Midbrain (tissue), 1 donor: ENCODE data around the gene PHB1.
A peak's percentile ranks its signal among the peaks of the same experiment; 100 is the strongest.
"Not testable (repeated sequence)": the region's sequence is repeated elsewhere in the genome, so short reads cannot be mapped to it uniquely, and the experiment has no call there.

ENCODE experiments used
- DNase-seq: peaks from one replicate; lab custom pipeline; 2025; lab: John Stamatoyannopoulos, UW

PHB1 gene

DNA sequence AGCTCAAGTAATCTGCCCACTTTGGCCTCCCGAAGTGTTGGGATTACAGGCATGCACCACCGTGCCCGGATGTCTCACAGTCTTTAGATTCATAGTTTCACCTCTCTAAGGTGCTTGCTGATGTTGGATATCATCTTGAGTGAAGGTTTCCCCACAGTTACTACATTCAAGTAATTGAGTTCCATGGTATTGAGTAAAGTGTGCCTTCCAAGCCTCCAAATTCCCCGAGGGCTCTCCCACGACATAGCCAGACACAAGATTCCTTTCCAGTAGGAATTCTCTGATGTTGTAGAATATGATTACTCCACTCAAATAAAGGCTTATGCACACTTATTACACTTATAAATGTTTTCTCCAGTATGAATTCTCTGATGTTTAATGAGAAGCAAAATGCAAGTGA lies 36.4 kb downstream of the PHB1 start:
- DNase-seq = no peak

DNA sequence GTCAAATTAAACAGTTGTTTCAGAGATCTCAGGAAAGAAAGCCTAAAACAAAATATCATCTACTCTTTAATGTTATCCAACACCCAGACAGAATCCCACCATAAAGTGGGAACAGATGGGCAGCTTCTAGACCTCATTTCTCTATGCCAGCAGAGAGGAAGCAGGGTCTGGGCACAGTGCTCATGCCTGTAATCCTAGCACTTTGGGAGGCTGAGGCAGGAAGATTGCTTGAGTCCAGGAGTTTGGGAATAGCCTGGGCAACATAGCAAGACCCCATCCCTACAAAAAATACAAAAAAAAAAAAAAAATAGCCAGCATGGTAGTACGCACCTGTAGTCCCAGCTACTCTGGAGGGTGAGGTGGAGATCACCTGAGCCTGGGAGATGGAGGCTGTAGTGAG lies 39.1 kb downstream of the PHB1 start:
- DNase-seq = no peak

DNA sequence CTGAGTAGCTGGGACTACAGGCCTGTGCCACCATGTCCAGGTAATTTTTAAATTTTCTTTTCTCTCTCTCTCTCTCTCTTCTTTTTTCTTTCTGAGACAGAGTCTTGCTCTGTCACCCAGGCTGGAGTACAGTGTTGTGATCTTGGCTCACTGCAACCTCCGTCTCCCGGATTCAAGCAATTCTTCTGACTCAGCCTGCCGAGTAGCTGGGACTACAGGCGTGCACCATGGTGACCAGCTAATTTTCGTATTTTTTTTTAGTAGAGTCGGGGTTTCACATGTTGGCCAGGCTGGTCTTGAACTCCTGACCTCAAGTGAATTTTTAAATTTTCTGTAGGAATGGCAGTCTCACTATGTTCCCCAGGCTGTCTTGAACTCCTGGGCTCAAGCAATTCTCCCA lies 41.6 kb downstream of the PHB1 start:
- no peak for DNase-seq

DNA sequence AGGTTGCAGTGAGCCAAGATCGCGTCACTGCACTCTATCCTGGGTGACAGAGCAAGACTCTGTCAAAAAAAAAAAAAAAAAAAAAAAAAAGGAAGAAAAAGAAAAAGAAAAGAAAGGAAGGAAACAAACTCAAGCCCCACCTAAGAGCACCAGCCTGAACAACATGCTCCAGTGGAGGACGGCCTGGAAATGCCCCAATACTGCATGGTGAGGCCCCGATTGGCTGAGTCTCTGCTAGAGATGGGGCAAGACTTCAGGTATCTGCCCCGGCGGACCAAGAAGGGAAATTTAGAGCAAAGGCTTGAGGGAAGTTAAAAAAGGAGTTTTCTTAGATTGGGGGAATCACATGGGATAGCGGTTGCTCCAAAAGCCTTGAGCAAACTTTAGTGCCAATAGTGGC lies 42.3 kb downstream of the PHB1 start:
- DNase-seq = no peak

DNA sequence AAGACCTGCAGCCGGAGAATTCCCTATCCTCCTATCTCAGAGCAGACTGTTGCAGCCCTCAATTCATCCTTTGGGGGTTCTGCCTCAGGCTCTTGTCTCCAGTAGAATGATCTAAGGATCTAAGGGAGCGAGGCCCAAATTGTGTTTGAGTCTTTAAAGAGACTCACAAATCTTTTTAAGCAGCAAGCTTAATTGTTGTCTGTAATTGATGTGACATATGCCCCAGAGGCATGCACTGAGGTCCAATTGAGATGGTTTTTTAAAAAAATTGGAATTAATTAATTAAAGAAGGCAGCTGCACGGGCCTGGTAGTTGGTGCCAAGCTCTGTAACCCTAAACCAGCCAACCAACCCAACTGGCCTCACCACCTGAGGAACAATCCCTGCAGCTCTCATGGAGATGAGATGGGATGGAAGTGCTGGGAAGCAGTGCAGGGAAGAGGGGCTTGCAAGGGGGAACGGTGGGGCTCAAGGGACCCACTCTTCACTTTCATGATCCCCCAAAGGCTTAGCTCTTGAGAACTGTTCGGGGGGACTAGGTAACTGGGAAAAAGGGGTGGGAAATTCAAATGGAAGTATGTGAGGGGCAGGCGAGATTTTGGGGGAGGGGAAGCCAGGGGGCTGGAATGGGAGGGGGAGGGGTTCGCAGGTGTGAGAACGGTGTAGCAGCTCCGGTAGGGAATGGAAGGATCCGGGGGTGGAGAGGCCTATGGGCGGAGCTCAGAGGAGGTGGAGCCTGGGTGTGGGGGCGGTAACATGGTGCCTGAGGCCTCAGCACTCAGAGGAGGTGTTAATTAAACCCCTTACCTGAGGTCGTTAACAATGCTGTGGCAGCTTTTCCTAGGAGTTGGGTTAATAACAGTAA lies 43.5 kb downstream of the PHB1 start:
- DNase-seq = no peak

DNA sequence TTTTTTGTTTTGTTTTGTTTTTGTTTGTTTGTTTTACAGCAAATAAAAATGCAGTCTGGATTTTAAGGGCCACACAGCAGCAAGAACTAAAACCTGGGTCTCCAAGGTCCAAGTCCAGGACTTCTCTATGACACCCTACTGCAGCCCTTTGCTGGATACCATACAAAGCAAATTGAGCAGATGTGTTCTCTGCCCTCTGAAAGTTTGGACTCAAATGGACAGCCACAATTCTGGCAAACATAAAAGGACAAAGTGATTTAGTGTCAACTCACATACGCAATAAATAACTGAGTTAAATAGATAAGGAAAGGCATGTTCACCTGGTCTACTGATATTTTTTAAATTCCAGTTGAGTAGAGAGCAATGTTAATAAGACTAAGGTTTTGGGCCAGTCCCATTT lies 44.9 kb downstream of the PHB1 start:
- DNase-seq = no peak

DNA sequence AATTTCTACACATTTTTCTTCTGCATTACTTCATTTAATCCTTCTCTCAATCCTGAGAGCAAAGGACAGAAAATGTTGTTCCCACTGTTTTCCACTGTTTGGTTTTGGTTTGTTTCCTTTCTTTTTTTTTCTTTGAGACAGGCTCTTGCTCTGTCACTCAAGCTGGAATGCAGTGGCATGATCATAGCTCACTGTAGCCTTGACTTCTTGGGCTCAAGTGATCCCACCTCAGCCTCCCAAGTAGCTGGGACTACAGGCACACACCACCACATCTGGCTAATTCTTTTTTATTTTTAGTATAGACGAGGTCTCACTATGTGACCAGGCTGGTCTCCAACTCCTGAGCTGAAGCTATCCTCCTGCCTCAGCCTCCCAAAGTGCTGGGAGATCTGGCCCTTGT lies 45.6 kb downstream of the PHB1 start:
- DNase-seq = no peak

DNA sequence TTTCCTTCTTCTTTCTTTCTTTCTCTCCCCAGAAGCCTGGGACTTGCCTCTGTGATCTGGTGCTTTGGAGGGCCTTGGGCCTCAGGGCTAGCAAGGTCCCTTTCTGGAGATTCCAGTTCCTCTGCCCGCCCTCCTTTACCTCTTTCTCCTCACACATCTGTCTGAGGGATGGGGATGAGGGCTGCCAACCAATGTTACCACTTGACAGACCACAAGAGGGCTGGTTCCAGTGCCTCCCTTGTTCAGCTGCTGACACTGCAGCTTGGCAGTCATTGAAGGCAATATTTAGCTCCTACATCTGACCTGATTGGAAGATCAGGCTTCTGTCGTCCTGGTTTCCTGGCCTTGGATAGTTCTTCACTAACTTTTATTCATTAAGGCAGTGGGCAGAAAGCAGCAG lies 49.0 kb downstream of the PHB1 start:
- DNase-seq = peak; percentile 50

DNA sequence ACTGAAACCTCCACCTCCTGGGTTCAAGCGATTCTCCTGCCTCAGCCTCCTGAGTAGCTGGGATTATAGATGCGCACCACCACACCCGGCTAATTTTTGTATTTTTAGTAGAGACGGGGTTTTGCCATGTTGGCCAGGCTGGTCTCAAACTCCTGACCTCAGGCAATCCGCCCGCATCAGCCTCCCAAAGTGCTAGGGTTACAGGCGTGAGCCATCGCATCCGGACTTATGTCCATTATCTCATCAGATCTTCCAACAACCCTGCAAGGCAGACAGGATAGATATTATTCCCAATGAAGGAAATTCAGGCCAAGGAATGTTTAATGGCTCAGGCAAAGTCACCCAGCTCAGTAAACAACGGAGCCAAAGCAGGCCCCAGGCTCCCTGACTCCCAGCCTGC lies 49.6 kb downstream of the PHB1 start:
- not testable (repeated sequence) for DNase-seq

DNA sequence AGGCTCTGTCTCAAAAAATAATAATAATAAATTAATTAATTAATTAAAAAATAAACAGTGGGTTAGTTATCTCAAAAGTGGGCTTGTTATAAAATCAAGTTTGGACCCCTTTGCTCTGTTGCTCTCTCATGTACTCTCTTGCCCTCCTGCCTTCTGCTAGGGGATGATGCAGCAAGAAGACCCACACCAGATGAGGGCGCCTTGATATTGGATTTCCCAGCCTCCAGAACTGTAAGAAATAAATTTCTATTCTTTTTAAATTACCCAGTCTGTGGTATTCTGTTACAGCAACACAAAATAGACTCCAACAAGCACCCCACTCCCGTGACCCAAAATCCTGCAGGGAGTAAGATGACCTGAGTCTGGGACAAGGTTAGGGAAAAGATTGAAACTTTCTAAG lies 50.6 kb downstream of the PHB1 start:
- DNase-seq = no peak

DNA sequence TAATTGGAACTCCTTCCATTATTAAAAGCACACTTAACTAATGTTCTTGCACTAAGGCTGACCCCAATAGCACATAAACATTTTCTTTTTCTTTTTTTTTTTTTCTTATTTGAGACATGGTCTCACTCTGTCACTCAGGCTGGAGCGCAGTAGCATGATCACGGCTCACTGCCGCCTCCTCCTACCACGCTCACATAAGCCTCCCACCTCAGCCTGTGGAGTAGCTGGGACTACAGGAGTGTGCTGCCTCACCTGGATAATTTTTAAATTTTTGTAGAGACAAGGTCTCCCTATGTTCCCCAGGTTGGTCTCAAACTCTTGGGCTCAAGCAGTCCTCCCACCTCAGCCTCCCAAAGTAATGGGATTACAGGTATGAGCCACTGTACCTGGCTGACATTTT lies 51.4 kb downstream of the PHB1 start:
- no peak for DNase-seq

DNA sequence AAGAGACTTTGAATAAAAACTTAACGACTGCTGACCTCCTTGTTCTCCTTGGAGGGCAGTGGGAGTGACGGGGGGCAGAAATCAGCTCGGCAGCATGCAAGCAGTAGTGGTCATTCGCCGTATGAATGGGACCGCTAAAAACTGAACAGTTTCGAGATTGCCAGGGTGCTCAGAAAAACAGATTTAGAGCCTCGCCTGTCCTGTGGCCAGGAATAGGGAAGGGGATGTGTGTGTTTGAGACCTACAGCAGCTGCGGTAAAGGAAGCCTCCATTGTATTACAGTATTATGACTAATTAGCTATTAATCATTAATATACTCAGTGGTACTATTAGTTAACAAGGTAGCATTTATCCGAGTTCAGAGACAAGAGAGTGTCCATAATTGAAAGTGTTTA lies 52.0 kb downstream of the PHB1 start:
- DNase-seq = no peak

DNA sequence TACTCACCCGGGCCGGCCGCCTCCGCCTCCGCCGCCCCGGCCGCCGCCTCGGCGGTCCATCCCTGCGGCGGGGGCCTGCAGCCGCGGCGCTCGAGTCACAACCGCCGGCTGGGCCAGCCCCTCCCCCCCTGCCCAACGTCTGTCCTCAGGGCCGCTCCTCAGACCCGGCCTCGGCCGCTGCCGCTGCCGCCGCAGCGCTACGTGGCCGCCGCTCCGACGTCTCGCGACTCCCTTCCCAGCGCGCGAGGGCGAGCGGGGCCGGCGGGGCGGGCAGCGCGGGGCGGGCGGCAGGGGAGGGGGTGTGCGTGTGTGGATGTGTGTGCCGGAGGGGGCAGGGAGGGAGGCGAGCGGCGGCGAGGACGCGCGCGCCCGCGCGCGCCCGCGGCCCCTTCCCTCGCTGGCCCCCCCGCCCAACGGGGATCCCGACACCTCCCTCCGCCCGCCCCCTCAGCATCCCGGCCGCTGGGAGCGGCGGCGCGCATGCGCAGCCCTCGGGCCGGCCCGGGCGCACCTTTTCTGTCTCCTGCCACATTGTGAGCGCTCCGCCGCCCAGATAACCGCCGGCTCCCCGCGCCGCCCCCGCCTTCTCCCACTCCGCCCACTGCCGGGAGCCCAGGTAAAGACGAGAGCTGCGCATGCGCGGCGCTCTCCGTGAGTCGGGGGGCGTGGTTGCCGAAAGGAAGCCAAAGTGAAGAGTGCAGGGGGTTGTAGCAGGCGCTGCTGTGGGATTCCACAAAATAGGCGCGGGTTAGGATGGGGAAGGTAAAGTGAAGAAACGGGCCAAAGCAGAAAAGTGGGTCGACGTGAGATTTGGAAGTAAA lies 52.6 kb downstream of the PHB1 start, which contains the start of gene ZNF652:
Gene ZNF652, minus strand, starts transcription at position 349 of the 821 bp plus-strand sequence. CDS start 44,525 bp downstream, outside the sequence.
- DNase-seq = peak; percentile 83

DNA sequence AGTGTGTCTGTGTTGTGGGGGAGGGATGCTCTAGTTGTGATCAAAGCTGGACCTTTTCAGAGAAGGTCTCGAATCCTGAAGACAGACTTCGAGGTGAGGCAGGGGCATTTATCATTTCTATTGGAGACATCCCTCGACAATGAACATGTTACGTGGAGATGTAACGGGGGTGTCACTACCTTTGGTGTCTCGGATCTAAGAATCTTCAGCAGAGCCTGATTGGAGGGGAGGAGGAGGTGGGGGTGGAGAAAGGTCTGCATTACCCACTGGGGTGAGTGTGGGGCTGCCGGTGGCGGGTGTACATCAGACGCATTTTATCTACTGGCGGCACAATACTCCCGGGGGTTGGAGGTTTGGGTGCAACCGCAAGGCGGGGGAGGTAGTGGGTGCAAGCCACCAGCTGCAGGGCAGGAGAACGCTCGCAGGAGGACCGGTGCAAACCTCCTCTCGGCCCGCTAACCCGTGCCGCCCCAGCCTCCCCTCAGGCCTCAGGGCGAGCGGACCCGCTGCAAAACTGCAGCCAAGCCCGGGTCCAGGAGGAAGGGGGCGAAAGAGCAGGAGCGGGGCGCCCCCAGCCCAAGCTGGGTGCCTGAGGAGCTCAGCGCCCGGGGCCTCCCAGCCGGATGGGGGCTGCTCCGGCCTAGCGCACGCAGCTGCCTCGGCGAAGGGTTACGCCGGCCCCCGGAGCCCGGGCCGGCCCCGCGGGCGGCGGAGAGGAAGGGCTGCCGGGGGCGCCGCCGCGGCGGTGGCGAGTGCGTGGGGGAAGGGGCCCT lies 53.4 kb downstream of the PHB1 start:
- peak; percentile 45 for DNase-seq

DNA sequence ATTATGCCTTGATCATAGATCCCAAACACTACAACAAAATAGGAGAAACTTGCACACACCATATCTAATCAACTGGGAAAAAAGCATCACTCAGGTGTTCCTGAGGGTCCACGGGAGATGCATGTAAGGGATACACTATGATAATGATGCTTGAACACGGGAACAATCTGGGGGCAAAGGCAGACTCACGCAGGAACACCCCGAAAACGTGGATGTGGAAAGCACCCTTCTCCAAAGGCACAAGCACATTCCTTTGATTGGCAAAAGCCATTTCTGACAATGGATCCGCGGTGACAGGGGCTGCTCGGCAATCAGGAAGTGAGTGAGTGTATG lies 53.9 kb downstream of the PHB1 start:
- no peak for DNase-seq

DNA sequence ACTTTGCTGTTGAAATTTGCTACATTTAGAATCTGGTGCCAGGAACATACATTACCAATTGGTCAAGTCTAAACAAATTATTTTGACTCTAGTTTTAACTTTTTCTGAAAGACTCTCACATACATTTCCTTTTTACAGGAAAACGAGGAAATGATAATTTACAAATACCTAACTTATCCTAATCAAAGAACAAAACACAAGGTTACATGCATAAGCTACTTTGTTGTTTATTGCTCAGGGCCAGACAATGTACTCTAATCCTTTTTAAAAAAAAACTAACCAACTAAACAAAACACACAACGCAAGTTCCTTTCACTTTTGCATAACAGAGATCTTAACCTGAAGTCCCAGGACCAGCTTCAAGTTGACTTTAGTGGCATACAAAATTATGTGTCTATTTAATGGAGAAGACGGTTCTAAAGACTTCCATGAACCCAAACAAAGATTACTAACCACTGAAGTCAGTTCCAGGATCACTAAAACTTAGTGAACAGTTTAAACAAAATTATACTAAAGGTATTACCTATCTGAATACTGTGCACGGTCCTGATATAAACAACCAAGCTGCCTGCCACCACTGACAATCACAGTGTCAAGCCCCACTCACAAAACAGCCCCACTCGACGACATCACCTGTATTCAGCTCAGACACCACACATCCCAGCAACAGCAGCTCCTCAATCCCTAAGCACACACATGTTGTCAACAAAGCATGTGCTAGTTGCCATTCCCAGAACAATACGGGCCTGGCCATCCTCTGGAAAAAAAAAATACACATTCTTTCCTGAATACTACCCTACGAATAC lies 54.5 kb downstream of the PHB1 start:
- no peak for DNase-seq

DNA sequence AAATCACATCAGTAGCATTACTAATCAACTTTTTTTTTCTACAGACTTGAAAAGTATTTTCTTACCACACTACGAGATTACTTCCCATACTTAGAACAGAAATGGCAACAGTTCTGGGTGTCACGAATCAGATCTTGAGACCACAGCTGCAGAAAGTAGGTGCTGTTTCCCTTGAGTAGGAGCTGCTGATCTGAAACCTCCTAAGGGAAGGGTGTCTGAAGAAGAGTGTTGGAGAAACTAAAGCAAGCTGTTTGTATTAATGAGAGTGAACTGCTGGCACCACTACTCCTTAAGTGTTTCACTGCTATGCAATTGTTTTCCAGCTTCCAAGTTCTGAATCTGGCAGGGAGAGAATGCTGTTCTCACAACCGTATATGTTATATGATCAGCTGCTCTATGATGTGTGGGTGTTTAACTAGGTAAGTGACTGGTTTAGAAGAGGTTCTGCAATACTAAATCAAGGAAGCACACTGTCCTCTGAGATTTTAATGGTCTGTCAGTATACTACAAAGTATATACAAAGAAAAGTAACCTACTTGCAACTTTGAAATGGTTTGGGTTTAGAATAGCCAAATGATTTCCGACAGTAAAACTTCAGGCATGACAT lies 55.9 kb downstream of the PHB1 start:
- no peak for DNase-seq

DNA sequence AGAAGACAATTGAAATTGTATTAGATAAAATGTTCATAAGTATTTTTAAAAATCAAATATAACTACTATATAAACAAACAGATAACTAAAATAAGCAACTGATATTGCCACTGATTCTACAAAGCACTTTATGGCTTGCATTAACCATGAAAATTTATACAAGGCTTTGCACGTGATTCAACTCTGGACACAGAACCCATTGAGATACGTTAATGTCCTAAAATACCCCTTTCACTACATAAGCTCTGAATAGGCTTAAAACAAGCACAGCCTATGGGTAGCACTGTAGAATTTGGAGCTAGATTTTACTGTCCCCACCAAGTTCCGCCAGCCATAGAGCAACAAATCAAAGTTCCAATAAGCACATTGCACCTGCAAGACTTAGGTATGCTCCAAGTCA lies 57.2 kb downstream of the PHB1 start:
- no peak for DNase-seq

DNA sequence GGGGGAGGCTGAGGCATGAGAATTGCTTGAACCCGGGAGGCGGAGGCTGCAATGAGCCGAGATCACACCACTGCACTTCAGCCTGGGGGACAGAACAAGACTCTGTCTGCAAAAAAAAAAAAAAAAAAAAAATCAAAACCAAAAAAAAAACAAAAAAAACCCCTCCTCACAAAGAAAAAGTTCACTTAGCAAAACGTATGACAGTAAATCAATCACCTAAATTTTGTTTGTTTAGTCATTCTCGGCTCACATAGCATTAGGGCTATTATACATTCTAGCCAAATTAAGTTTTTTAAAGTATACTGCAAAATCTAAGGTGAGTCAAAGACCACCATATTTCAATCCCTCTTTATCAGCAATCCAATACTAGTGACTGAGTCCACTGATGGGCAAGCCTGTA lies 58.4 kb downstream of the PHB1 start:
- DNase-seq = no peak
